HEK293 (cell line): ENCODE data around the gene SLC2A11.
A peak's percentile ranks its signal among the peaks of the same experiment; 100 is the strongest.

Experiments used
- CTCF ChIA-PET: fragments of 350-600 bp; formaldehyde crosslinking; extraction: SDS; loops from one replicate; lab custom pipeline; 2021; ENCODE audit warnings: antibody characterized with exemption; lab: Yijun Ruan, JAX
- POLR2A ChIA-PET: fragments of 300-600 bp; formaldehyde crosslinking; extraction: SDS; loops from one replicate; lab custom pipeline; 2020; ENCODE audit warnings: antibody characterized with exemption, inconsistent platforms; lab: Yijun Ruan, JAX
- H3K27ac ChIP-seq: fragments of 200-500 bp; sonication (Bioruptor generic); 2 replicates; pipeline ENCODE4 v1.5.1; 2014; ENCODE audit warnings: low read depth, low read length, control low read depth, inconsistent platforms; ENCODE audit errors: extremely low read depth
- H3K36me3 ChIP-seq, 2 experiments: fragments of 200-500 bp in 1 of 2; sonication (Bioruptor generic) in 1 of 2; 1 replicate in 1 of 2; 2 replicates in 1 of 2; pipeline ENCODE4 v1.5.1; 2014 to 2017; ENCODE audit warnings: inconsistent platforms in 2 of 2, low read length in 2 of 2; ENCODE audit not compliant: control insufficient read depth in 2 of 2, insufficient read depth in 1 of 2
- H3K4me1 ChIP-seq: fragments of 200-500 bp; sonication (Bioruptor generic); 2 replicates; pipeline ENCODE4 v1.5.1; 2014; ENCODE audit warnings: mild to moderate bottlenecking, low read length, inconsistent platforms; ENCODE audit not compliant: control insufficient read depth, insufficient read depth
- H3K4me3 ChIP-seq: 2 replicates; pipeline ENCODE4 v1.5.1; 2011; ENCODE audit warnings: low read depth, mild to moderate bottlenecking, control low read depth, low read length, moderate library complexity
- H3K9me3 ChIP-seq: fragments of 200-500 bp; sonication (Bioruptor generic); 2 replicates; pipeline ENCODE4 v1.5.1; 2014; ENCODE audit warnings: low read depth, low read length, inconsistent platforms; ENCODE audit not compliant: control insufficient read depth, insufficient read depth
- GLI2 ChIP-seq: fragments of 450-650 bp; formaldehyde crosslinking; IDR thresholded peaks from 2 replicates; pipeline ENCODE4; 2017; ENCODE audit warnings: missing biosample characterization, missing genetic modification characterization, low read depth, borderline replicate concordance
- KLF1 ChIP-seq: fragments of 450-650 bp; formaldehyde crosslinking; IDR thresholded peaks from 2 replicates; pipeline ENCODE4 v1.5.1; 2016; ENCODE audit warnings: missing biosample characterization, missing genetic modification characterization
- PRDM10 ChIP-seq: fragments of 450-650 bp; formaldehyde crosslinking; IDR thresholded peaks from 2 replicates; pipeline ENCODE4 v1.5.1; 2016; ENCODE audit warnings: missing biosample characterization, missing genetic modification characterization
- PRDM2 ChIP-seq: fragments of 450-650 bp; formaldehyde crosslinking; IDR thresholded peaks from 2 replicates; pipeline ENCODE4 v1.5.1; 2016; ENCODE audit warnings: missing biosample characterization, missing genetic modification characterization, borderline replicate concordance
- SCRT1 ChIP-seq: fragments of 450-650 bp; formaldehyde crosslinking; IDR thresholded peaks from 2 replicates; pipeline ENCODE4 v1.5.1; 2016; ENCODE audit warnings: missing biosample characterization, missing genetic modification characterization, borderline replicate concordance
- SCRT2 ChIP-seq: fragments of 450-650 bp; formaldehyde crosslinking; IDR thresholded peaks from 2 replicates; pipeline ENCODE4 v1.5.1; 2016; ENCODE audit warnings: missing biosample characterization, missing genetic modification characterization
- ZBTB44 ChIP-seq: fragments of 450-650 bp; IDR thresholded peaks from 2 replicates; pipeline ENCODE4 v1.5.1; 2018; ENCODE audit warnings: missing biosample characterization, mild to moderate bottlenecking, missing genetic modification characterization
- ZIC2 ChIP-seq: fragments of 450-650 bp; formaldehyde crosslinking; IDR thresholded peaks from 2 replicates; pipeline ENCODE4 v1.5.1; 2016; ENCODE audit warnings: missing biosample characterization, missing genetic modification characterization
- ZNF121 ChIP-seq: fragments of 450-650 bp; formaldehyde crosslinking; IDR thresholded peaks from 2 replicates; pipeline ENCODE4 v1.5.1; 2016; ENCODE audit warnings: missing biosample characterization, missing genetic modification characterization
- ZNF280D ChIP-seq: fragments of 450-650 bp; formaldehyde crosslinking; IDR thresholded peaks from 2 replicates; pipeline ENCODE4 v1.5.1; 2016; ENCODE audit warnings: missing biosample characterization, missing genetic modification characterization
- ZNF449 ChIP-seq: fragments of 450-650 bp; formaldehyde crosslinking; IDR thresholded peaks from 2 replicates; pipeline ENCODE4 v1.5.1; 2017; ENCODE audit warnings: missing biosample characterization, mild to moderate bottlenecking, missing genetic modification characterization, moderate library complexity
- ZNF621 ChIP-seq: fragments of 450-650 bp; formaldehyde crosslinking; IDR thresholded peaks from 2 replicates; pipeline ENCODE4 v1.5.1; 2017; ENCODE audit warnings: missing biosample characterization, missing genetic modification characterization
- ZNF660 ChIP-seq: fragments of 450-650 bp; IDR thresholded peaks from 2 replicates; pipeline ENCODE4 v1.5.1; 2018; ENCODE audit warnings: missing biosample characterization, mild to moderate bottlenecking, missing genetic modification characterization
- ZNF664 ChIP-seq: fragments of 450-650 bp; formaldehyde crosslinking; IDR thresholded peaks from 2 replicates; pipeline ENCODE4 v1.5.1; 2016; ENCODE audit warnings: missing biosample characterization, missing genetic modification characterization
- ZNF670 ChIP-seq: fragments of 450-650 bp; formaldehyde crosslinking; IDR thresholded peaks from 2 replicates; pipeline ENCODE4 v1.5.1; 2016; ENCODE audit warnings: missing biosample characterization, missing genetic modification characterization, low read depth
- ZNF830 ChIP-seq: fragments of 450-650 bp; IDR thresholded peaks from 2 replicates; pipeline ENCODE4 v1.5.0; 2018; ENCODE audit warnings: missing biosample characterization, missing genetic modification characterization, low read depth, mild to moderate bottlenecking, moderate library complexity

SLC2A11 gene

GRCh38 chr22:23833911-23834317 is 23.8 kb upstream of the SLC2A11 start:
- Histone ChIP-seq H3K36me3 (peaks cover 4 to 78% of the 10 kb centered on the region in 2 experiments), H3K9me3 (no peaks in the 10 kb centered on the region), H3K4me3 (no peak overlapping the region), H3K27ac (no peak overlapping the region), H3K4me1 (no peaks in the 10 kb centered on the region)
- POLR2A ChIA-PET, result no interaction called here
- TF ChIP-seq ZNF660 (tag by site-specific recombination) (no peak), PRDM10 (tag by site-specific recombination) (peak; percentile 14; the same call in 1 of the 2 replicates), ZNF664 (tag by site-specific recombination) (no peak), ZNF280D (no peak), GLI2 (tag by site-specific recombination) (no peak), ZNF670 (tag by site-specific recombination) (no peak), PRDM2 (tag by site-specific recombination) (no peak)
- CTCF ChIA-PET, result interaction anchor here (0.5 to 1.7 kb wide), 2 partner anchors 65 kb away, joined by 3 read pairs; no protein-coding TSS in a partner anchor

GRCh38 chr22:23834406-23834792 is 23.3 kb upstream of the SLC2A11 start:
- Histone ChIP-seq H3K4me3 (no peak overlapping the region), H3K4me1 (no peaks in the 10 kb centered on the region), H3K27ac (0 out of 2 replicates have a peak overlapping the region, but pooled peaks have one; percentile 19), H3K36me3 (peaks cover 4 to 73% of the 10 kb centered on the region in 2 experiments), H3K9me3 (no peaks in the 10 kb centered on the region)
- CTCF ChIA-PET, result interaction anchor here (1.2 to 1.7 kb wide), 3 partner anchors 15 to 66 kb away, joined by 3 to 11 read pairs (median 3); no protein-coding TSS in a partner anchor
- TF ChIP-seq ZBTB44 (tag by site-specific recombination) (no peak), ZIC2 (tag by site-specific recombination) (no peak), ZNF449 (no peak), SCRT2 (peak; percentile 82), ZNF830 (tag by site-specific recombination) (no peak), ZNF121 (tag by site-specific recombination) (no peak), SCRT1 (tag by site-specific recombination) (peak; percentile 61; the same call in 1 of the 2 replicates), ZNF621 (tag by site-specific recombination) (no peak), KLF1 (tag by site-specific recombination) (no peak)
- TF ChIP-seq, all 188 proteins: peak for 2
- POLR2A ChIA-PET, result no interaction called here
